HepG2 (cell line): ENCODE measurements around the gene ITGAE. TPM values are rescaled to one million over a fixed set of nuclear protein-coding genes. Genes with fewer than 3 reads are reported as not detected.

Experiments
- polyA plus RNA-seq, 8 experiments: library from polyadenylated mRNA; depleted of rRNA in 3 of 8; stranded (reverse) in 7 of 8; unstranded in 1 of 8; fragments of >200 nt; fragmentation: Illumina TruSeq in 4 of 8; extraction: Trizol in 4 of 8; gene quantifications; 2 replicates each; pipeline versions ENCODE4 v1.2.1 to v1.2.3, GENCODE V29; 2011 to 2016; ENCODE audit warnings: low read depth in 4 of 8, missing spikeins in 1 of 8, mixed read lengths in 1 of 8; ENCODE audit not compliant: insufficient read depth in 1 of 8
- total RNA-seq, 5 experiments: library from RNA; depleted of rRNA; stranded (reverse); fragments of >200 nt; fragmentation: Illumina TruSeq; extraction: Trizol; gene quantifications; 2 replicates each; pipeline ENCODE4 v1.2.3, GENCODE V29; 2016; ENCODE audit warnings: low read depth in 1 of 5
- TF ChIP-seq, protein P1 (sequence below): sonication (generic); formaldehyde crosslinking; IDR thresholded peaks from 2 replicates; pipeline ENCODE4 v1.4.0; 2020; ENCODE audit warnings: missing genetic modification reagents, mild to moderate bottlenecking, borderline replicate concordance
- TF ChIP-seq, protein P2 (sequence below): sonication (generic); formaldehyde crosslinking; IDR thresholded peaks from 2 replicates; pipeline ENCODE4 v1.4.0; 2020; ENCODE audit warnings: missing genetic modification reagents, borderline replicate concordance
- TF ChIP-seq, protein P3 (sequence below): sonication (generic); formaldehyde crosslinking; conservative IDR thresholded peaks from 2 replicates; pipeline ENCODE4 v1.8.0; 2022; ENCODE audit warnings: missing genetic modification reagents
- TF ChIP-seq, protein P4 (sequence below): sonication (generic); formaldehyde crosslinking; IDR thresholded peaks from 2 replicates; pipeline ENCODE4 v1.5.0; 2020; ENCODE audit warnings: mild to moderate bottlenecking, missing genetic modification reagents

The ITGAE gene
- total and polyA plus RNA-seq, 2 of the 13 experiments (the other 11 are each of a cell fraction or from before 2014, with no cell fraction given) = 42.3 to 49.0 TPM

DNA sequence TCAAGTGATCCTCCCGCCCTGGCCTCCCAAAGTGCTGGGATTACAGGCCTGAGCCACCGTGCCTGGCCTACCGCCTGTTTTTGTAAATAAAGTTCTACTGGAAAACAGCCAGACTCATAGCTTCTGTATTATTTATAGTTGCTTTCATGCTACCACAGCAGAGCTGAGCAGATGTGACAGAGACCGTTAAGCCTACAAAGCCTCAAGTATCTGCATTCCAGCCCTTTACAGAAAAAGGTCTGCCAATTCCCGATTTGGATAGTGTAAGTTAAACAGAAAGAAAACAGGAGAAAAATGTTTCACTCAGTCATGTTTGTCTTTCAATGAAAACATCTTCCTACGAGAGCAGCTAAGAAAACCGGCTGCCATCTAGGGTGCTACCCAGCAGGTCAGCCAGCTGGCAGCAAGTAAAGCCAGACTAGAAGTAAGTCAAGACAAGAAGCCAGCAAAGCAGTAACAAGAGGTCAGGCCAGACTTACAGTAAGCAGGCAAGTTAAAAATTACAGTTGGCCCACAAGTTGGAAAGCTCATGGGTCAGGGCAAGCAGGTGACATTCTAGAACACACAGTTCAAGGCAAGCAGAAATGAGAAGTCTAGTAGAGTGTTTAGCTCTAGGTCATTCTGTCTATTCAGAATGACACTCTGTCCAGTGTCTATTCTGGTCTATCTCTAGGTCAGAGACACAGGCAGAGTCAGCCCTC lies 27.3 kb upstream of the ITGAE start (continued):
- TF ChIP-seq, protein P1, sequence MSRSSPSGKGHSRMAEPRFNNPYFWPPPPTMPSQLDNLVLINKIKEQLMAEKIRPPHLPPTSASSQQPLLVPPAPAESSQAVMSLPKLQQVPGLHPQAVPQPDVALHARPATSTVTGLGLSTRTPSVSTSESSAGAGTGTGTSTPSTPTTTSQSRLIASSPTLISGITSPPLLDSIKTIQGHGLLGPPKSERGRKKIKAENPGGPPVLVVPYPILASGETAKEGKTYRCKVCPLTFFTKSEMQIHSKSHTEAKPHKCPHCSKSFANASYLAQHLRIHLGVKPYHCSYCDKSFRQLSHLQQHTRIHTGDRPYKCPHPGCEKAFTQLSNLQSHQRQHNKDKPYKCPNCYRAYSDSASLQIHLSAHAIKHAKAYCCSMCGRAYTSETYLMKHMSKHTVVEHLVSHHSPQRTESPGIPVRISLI (CRISPR knock-in tag) = no peak
- TF ChIP-seq, protein P2, sequence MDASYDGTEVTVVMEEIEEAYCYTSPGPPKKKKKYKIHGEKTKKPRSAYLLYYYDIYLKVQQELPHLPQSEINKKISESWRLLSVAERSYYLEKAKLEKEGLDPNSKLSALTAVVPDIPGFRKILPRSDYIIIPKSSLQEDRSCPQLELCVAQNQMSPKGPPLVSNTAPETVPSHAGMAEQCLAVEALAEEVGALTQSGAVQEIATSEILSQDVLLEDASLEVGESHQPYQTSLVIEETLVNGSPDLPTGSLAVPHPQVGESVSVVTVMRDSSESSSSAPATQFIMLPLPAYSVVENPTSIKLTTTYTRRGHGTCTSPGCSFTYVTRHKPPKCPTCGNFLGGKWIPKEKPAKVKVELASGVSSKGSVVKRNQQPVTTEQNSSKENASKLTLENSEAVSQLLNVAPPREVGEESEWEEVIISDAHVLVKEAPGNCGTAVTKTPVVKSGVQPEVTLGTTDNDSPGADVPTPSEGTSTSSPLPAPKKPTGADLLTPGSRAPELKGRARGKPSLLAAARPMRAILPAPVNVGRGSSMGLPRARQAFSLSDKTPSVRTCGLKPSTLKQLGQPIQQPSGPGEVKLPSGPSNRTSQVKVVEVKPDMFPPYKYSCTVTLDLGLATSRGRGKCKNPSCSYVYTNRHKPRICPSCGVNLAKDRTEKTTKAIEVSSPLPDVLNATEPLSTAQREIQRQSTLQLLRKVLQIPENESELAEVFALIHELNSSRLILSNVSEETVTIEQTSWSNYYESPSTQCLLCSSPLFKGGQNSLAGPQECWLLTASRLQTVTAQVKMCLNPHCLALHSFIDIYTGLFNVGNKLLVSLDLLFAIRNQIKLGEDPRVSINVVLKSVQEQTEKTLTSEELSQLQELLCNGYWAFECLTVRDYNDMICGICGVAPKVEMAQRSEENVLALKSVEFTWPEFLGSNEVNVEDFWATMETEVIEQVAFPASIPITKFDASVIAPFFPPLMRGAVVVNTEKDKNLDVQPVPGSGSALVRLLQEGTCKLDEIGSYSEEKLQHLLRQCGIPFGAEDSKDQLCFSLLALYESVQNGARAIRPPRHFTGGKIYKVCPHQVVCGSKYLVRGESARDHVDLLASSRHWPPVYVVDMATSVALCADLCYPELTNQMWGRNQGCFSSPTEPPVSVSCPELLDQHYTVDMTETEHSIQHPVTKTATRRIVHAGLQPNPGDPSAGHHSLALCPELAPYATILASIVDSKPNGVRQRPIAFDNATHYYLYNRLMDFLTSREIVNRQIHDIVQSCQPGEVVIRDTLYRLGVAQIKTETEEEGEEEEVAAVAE (CRISPR knock-in tag) = no peak
- TF ChIP-seq, protein P3, sequence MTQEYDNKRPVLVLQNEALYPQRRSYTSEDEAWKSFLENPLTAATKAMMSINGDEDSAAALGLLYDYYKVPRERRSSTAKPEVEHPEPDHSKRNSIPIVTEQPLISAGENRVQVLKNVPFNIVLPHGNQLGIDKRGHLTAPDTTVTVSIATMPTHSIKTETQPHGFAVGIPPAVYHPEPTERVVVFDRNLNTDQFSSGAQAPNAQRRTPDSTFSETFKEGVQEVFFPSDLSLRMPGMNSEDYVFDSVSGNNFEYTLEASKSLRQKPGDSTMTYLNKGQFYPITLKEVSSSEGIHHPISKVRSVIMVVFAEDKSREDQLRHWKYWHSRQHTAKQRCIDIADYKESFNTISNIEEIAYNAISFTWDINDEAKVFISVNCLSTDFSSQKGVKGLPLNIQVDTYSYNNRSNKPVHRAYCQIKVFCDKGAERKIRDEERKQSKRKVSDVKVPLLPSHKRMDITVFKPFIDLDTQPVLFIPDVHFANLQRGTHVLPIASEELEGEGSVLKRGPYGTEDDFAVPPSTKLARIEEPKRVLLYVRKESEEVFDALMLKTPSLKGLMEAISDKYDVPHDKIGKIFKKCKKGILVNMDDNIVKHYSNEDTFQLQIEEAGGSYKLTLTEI = no peak
- TF ChIP-seq, protein P4, sequence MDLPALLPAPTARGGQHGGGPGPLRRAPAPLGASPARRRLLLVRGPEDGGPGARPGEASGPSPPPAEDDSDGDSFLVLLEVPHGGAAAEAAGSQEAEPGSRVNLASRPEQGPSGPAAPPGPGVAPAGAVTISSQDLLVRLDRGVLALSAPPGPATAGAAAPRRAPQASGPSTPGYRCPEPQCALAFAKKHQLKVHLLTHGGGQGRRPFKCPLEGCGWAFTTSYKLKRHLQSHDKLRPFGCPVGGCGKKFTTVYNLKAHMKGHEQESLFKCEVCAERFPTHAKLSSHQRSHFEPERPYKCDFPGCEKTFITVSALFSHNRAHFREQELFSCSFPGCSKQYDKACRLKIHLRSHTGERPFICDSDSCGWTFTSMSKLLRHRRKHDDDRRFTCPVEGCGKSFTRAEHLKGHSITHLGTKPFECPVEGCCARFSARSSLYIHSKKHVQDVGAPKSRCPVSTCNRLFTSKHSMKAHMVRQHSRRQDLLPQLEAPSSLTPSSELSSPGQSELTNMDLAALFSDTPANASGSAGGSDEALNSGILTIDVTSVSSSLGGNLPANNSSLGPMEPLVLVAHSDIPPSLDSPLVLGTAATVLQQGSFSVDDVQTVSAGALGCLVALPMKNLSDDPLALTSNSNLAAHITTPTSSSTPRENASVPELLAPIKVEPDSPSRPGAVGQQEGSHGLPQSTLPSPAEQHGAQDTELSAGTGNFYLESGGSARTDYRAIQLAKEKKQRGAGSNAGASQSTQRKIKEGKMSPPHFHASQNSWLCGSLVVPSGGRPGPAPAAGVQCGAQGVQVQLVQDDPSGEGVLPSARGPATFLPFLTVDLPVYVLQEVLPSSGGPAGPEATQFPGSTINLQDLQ (CRISPR knock-in tag) = no peak
